Measurements from ENCODE around the gene ECEL1.
A peak's percentile ranks its signal among the peaks of the same experiment; 100 is the strongest.

ECEL1 gene

DNA sequence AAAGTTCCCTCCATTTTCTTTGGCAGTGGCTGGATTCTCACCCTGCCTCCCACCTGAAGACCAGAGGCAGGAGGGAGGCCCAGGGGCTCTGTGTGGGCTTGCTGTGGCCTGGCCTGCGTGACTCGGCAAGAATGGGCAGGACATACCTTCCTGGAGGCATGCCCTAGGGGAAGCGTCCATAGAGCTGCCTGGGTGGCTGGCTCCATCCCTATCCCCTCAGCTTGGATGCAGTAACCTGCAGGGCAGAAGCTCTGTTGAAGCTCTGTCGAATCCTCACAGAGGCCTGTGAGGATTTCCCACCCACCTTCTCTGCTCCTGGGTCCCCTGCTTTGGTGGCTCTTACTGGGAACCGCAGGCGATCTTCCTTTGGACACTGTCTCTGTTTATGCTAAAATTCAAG, 31.2 kb upstream of the ECEL1 start:
- no peaks in the 10 kb centered on the region; the same call in 1 of the 2 replicates for H3K4me1 ChIP-seq (ENCODE audit: control insufficient read depth, insufficient read depth, low read length)
- no peaks in the 10 kb centered on the region for H3K9me3 ChIP-seq (ENCODE audit: control insufficient read depth, insufficient read depth, low read depth, low read length)
- CTCF ChIA-PET: interaction anchor here (0.7 to 1.1 kb wide), 3 partner anchors 34 to 71 kb away, joined by 3 to 9 read pairs (median 3); no protein-coding TSS in a partner anchor
- H3K27ac ChIP-seq (ENCODE audit: extremely low read depth, low read depth, low read length): no peak overlapping the region
- H3K4me3 ChIP-seq (ENCODE audit: low read depth, low read length): no peak overlapping the region
- no peak for TF ChIP-seq IKZF3 (tag by site-specific recombination; IDR thresholded peaks at IDR 0.05)
- TF ChIP-seq ZIC2 (tag by site-specific recombination; IDR thresholded peaks at IDR 0.05): peak; percentile 57
- POLR2A ChIA-PET: no interaction called here
- no peaks in the 10 kb centered on the region for H3K36me3 ChIP-seq (ENCODE audit: control insufficient read depth in 2 of 2, insufficient read depth in 1 of 2, low read length in 2 of 2)

DNA sequence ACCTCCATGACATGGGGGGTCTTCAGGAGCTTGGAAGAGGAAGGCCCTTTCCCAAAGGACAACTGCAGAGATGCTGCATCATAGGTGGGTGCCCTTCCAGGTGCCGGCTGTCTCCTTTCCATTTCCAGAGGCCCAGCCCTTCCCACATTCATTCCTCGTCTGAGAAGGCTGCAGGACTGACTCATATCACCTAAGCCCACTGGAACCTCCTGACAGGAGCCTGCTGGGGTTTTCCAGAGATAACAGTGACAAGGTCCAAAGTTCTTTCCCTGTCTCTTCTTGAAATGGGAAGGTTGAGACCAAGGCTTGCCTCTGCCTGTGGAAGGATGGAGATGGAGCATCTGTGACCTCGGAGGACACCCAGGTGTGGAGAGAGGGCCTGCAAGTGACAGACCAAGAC, 28.9 kb upstream of the ECEL1 start:
- Histone ChIP-seq H3K9me3 (ENCODE audit: control insufficient read depth, insufficient read depth, low read depth, low read length) (no peaks in the 10 kb centered on the region), H3K27ac (ENCODE audit: extremely low read depth, low read depth, low read length) (no peak overlapping the region), H3K4me3 (ENCODE audit: low read depth, low read length) (no peak overlapping the region), H3K36me3 (ENCODE audit: control insufficient read depth in 2 of 2, insufficient read depth in 1 of 2, low read length in 2 of 2) (no peaks in the 10 kb centered on the region), H3K4me1 (ENCODE audit: control insufficient read depth, insufficient read depth, low read length) (no peaks in the 10 kb centered on the region)
- CTCF ChIA-PET: interaction anchor here (0.7 kb wide), 1 partner anchor 286 kb away, joined by 3 read pairs; no protein-coding TSS in a partner anchor
- TF ChIP-seq ZNF132 (tag by site-specific recombination; IDR thresholded peaks at IDR 0.05; ENCODE audit: borderline replicate concordance): no peak
- TF ChIP-seq, protein P1, sequence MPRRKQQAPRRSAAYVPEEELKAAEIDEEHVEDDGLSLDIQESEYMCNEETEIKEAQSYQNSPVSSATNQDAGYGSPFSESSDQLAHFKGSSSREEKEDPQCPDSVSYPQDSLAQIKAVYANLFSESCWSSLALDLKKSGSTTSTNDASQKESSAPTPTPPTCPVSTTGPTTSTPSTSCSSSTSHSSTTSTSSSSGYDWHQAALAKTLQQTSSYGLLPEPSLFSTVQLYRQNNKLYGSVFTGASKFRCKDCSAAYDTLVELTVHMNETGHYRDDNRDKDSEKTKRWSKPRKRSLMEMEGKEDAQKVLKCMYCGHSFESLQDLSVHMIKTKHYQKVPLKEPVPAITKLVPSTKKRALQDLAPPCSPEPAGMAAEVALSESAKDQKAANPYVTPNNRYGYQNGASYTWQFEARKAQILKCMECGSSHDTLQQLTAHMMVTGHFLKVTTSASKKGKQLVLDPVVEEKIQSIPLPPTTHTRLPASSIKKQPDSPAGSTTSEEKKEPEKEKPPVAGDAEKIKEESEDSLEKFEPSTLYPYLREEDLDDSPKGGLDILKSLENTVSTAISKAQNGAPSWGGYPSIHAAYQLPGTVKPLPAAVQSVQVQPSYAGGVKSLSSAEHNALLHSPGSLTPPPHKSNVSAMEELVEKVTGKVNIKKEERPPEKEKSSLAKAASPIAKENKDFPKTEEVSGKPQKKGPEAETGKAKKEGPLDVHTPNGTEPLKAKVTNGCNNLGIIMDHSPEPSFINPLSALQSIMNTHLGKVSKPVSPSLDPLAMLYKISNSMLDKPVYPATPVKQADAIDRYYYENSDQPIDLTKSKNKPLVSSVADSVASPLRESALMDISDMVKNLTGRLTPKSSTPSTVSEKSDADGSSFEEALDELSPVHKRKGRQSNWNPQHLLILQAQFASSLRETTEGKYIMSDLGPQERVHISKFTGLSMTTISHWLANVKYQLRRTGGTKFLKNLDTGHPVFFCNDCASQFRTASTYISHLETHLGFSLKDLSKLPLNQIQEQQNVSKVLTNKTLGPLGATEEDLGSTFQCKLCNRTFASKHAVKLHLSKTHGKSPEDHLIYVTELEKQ (tag by site-specific recombination; IDR thresholded peaks at IDR 0.05; ENCODE audit: borderline replicate concordance): no peak
- POLR2A ChIA-PET: no interaction called here

DNA sequence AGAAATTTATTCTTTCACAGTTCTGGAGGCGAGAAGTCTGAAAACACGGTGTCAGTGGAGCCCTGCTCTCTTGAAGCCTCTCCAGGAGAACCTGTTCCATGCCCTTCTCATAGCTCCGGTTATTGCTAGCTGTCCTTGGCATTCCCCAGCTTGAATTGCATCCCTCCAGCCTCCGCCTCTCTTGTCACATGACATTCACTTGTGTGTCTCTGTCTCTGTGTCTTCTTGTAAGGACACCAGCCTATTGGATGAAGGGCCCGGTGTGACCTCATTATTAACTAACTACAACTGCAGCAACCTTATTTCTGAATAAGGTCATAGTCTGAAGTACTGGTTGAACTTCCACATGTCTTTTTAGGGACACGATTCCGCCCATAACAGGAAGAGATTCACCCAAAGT, 28.0 kb upstream of the ECEL1 start:
- H3K27ac ChIP-seq (ENCODE audit: extremely low read depth, low read depth, low read length): no peak overlapping the region
- no peaks in the 10 kb centered on the region for H3K36me3 ChIP-seq (ENCODE audit: control insufficient read depth in 2 of 2, insufficient read depth in 1 of 2, low read length in 2 of 2)
- ChIA-PET CTCF (interaction anchor here (0.6 to 0.8 kb wide), 3 partner anchors 142 to 285 kb away, joined by 3 read pairs; no protein-coding TSS in a partner anchor), POLR2A (no interaction called here)
- H3K9me3 ChIP-seq (ENCODE audit: control insufficient read depth, insufficient read depth, low read depth, low read length): no peaks in the 10 kb centered on the region
- no peaks in the 10 kb centered on the region for H3K4me1 ChIP-seq (ENCODE audit: control insufficient read depth, insufficient read depth, low read length)
- TF ChIP-seq, protein P2, sequence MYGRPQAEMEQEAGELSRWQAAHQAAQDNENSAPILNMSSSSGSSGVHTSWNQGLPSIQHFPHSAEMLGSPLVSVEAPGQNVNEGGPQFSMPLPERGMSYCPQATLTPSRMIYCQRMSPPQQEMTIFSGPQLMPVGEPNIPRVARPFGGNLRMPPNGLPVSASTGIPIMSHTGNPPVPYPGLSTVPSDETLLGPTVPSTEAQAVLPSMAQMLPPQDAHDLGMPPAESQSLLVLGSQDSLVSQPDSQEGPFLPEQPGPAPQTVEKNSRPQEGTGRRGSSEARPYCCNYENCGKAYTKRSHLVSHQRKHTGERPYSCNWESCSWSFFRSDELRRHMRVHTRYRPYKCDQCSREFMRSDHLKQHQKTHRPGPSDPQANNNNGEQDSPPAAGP (tag by site-specific recombination; IDR thresholded peaks at IDR 0.05): no peak
- TF ChIP-seq, protein P3, sequence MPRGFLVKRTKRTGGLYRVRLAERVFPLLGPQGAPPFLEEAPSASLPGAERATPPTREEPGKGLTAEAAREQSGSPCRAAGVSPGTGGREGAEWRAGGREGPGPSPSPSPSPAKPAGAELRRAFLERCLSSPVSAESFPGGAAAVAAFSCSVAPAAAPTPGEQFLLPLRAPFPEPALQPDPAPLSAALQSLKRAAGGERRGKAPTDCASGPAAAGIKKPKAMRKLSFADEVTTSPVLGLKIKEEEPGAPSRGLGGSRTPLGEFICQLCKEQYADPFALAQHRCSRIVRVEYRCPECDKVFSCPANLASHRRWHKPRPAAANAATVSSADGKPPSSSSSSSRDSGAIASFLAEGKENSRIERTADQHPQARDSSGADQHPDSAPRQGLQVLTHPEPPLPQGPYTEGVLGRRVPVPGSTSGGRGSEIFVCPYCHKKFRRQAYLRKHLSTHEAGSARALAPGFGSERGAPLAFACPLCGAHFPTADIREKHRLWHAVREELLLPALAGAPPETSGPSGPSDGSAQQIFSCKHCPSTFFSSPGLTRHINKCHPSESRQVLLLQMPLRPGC (tag by site-specific recombination; IDR thresholded peaks at IDR 0.05): no peak
- no peak for TF ChIP-seq ZSCAN23 (tag by site-specific recombination; IDR thresholded peaks at IDR 0.05)
- TF ChIP-seq REPIN1 (tag by site-specific recombination; IDR thresholded peaks at IDR 0.05; ENCODE audit: low read depth): no peak
- no peak for TF ChIP-seq ZNF302 (tag by site-specific recombination; IDR thresholded peaks at IDR 0.05; ENCODE audit: low read depth)
- TF ChIP-seq, protein P4, sequence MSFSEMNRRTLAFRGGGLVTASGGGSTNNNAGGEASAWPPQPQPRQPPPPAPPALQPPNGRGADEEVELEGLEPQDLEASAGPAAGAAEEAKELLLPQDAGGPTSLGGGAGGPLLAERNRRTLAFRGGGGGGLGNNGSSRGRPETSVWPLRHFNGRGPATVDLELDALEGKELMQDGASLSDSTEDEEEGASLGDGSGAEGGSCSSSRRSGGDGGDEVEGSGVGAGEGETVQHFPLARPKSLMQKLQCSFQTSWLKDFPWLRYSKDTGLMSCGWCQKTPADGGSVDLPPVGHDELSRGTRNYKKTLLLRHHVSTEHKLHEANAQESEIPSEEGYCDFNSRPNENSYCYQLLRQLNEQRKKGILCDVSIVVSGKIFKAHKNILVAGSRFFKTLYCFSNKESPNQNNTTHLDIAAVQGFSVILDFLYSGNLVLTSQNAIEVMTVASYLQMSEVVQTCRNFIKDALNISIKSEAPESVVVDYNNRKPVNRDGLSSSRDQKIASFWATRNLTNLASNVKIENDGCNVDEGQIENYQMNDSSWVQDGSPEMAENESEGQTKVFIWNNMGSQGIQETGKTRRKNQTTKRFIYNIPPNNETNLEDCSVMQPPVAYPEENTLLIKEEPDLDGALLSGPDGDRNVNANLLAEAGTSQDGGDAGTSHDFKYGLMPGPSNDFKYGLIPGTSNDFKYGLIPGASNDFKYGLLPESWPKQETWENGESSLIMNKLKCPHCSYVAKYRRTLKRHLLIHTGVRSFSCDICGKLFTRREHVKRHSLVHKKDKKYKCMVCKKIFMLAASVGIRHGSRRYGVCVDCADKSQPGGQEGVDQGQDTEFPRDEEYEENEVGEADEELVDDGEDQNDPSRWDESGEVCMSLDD (tag by site-specific recombination; IDR thresholded peaks at IDR 0.05): no peak
- TF ChIP-seq, protein P5, sequence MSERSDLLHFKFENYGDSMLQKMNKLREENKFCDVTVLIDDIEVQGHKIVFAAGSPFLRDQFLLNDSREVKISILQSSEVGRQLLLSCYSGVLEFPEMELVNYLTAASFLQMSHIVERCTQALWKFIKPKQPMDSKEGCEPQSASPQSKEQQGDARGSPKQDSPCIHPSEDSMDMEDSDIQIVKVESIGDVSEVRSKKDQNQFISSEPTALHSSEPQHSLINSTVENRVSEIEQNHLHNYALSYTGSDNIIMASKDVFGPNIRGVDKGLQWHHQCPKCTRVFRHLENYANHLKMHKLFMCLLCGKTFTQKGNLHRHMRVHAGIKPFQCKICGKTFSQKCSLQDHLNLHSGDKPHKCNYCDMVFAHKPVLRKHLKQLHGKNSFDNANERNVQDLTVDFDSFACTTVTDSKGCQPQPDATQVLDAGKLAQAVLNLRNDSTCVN (tag by site-specific recombination; optimal IDR thresholded peaks at IDR 0.05): no peak
- TF ChIP-seq, protein P6, sequence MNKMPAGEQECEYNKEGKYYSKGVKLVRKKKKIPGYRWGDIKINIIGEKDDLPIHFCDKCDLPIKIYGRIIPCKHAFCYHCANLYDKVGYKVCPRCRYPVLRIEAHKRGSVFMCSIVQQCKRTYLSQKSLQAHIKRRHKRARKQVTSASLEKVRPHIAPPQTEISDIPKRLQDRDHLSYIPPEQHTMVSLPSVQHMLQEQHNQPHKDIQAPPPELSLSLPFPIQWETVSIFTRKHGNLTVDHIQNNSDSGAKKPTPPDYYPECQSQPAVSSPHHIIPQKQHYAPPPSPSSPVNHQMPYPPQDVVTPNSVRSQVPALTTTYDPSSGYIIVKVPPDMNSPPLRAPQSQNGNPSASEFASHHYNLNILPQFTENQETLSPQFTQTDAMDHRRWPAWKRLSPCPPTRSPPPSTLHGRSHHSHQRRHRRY (tag by site-specific recombination; IDR thresholded peaks at IDR 0.05): no peak
- H3K4me3 ChIP-seq (ENCODE audit: low read depth, low read length): no peak overlapping the region

Data from HEK293 (cell line).